HCT116 (cell line): ENCODE results near the gene STK38L. TPM values are rescaled to one million over a fixed set of nuclear protein-coding genes. Genes with fewer than 3 reads are reported as not detected.

Experiments
- ATAC-seq: fragments of 200-7000 bp; cut with Tn5 transposase; 2 replicates; pipeline ENCODE4 v1.9.1; 2020; ENCODE audit warnings: mild to moderate bottlenecking, moderate library complexity
- BruUV-seq: library from RNA; stranded (reverse); fragments of 400-500 nt; replicated peaks from 2 replicates; lab custom pipeline; 2021; lab: Mats Ljungman, UMichigan
- CTCF ChIA-PET: fragments of 300-600 bp; sonication (Branson Sonifier 250); formaldehyde crosslinking; loops from one replicate; lab custom pipeline; 2021; ENCODE audit warnings: antibody characterized with exemption; lab: Charles Lee
- POLR2A ChIA-PET: fragments of 300-600, 350-600 bp; sonication (Branson Sonifier 250); formaldehyde crosslinking; loops from one replicate; lab custom pipeline; 2021; ENCODE audit warnings: antibody characterized with exemption; lab: Charles Lee
- RAD21 ChIA-PET, 2 experiments: fragments of 300-600 bp; sonication (Branson Sonifier 250); formaldehyde crosslinking; loops; one replicate each; lab custom pipeline; 2023; ENCODE audit warnings: low total read pairs in 2 of 2; ENCODE audit not compliant: uncharacterized antibody in 2 of 2, unreplicated experiment in 2 of 2, low non-redundant PET in 1 of 2; lab: Charles Lee
- DNase-seq: peaks from one replicate; pipeline ENCODE4 v3.0.0-alpha.2; 2010; ENCODE audit warnings: low read depth, low spot score
- H2AFZ ChIP-seq: fragments of 200-600 bp; shearing (Covaris generic), sonication (generic); 2 replicates; pipeline ENCODE4 v1.6.1; 2017; ENCODE audit warnings: low read depth, mixed run types, mixed read lengths, antibody characterized with exemption, low read length; ENCODE audit not compliant: poor library complexity, severe bottlenecking
- H3K27ac ChIP-seq: 2 replicates; pipeline ENCODE4 v1.5.1; 2012; ENCODE audit warnings: low read depth, low read length
- H3K27me3 ChIP-seq: fragments of 200-600 bp; sonication (generic); 2 replicates; pipeline ENCODE4 v1.6.1; 2016; ENCODE audit warnings: mixed run types, low read length, mixed read lengths; ENCODE audit not compliant: insufficient read depth
- H3K36me3 ChIP-seq, 2 experiments: fragments of 200-500 bp in 1 of 2; fragments of 200-600 bp in 1 of 2; sonication (Bioruptor generic) in 1 of 2; sonication (generic) in 1 of 2; 2 replicates each; pipeline versions ENCODE4 v1.5.1 to v1.6.1; 2014 to 2016; ENCODE audit warnings: low read length in 2 of 2, inconsistent platforms in 1 of 2, mixed read lengths in 1 of 2, mixed run types in 1 of 2; ENCODE audit not compliant: insufficient read depth in 2 of 2, control insufficient read depth in 1 of 2
- H3K4me1 ChIP-seq, 2 experiments: fragments of 200-600 bp in 1 of 2; sonication (generic) in 1 of 2; 2 replicates each; pipeline versions ENCODE4 v1.5.1 to v1.6.1; 2012 to 2017; ENCODE audit warnings: low read length in 2 of 2, inconsistent platforms in 1 of 2, mild to moderate bottlenecking in 1 of 2, mixed read lengths in 1 of 2, mixed run types in 1 of 2, moderate library complexity in 1 of 2; ENCODE audit not compliant: insufficient read depth in 2 of 2, control insufficient read depth in 1 of 2
- H3K4me2 ChIP-seq: fragments of 200-600 bp; sonication (generic); 2 replicates; pipeline ENCODE4 v1.6.1; 2017; ENCODE audit warnings: mixed run types, low read length, mixed read lengths
- H3K4me3 ChIP-seq, 2 experiments: fragments of 200-600 bp in 1 of 2; sonication (generic) in 1 of 2; replicated peaks in 1 of 2; 2 replicates each; pipeline ENCODE4 v1.5.1; 2011 to 2016; ENCODE audit warnings: low read length in 2 of 2, control low read depth in 1 of 2, low read depth in 1 of 2, mild to moderate bottlenecking in 1 of 2, mixed read lengths in 1 of 2, mixed run types in 1 of 2
- H3K79me2 ChIP-seq: fragments of 200-600 bp; sonication (generic); 2 replicates; pipeline ENCODE4 v1.6.1; 2017; ENCODE audit warnings: mild to moderate bottlenecking, mixed run types, low read length, moderate library complexity, mixed read lengths; ENCODE audit not compliant: insufficient read depth
- H3K9ac ChIP-seq: fragments of 200-600 bp; sonication (generic); 2 replicates; pipeline ENCODE4 v1.6.1; 2016; ENCODE audit warnings: low read length, mixed read lengths
- H3K9me2 ChIP-seq: fragments of 200-600 bp; sonication (generic), shearing (Covaris generic); 2 replicates; pipeline ENCODE4 v1.6.1; 2017; ENCODE audit warnings: mixed run types, mild to moderate bottlenecking, moderate library complexity; ENCODE audit not compliant: insufficient read depth
- H3K9me3 ChIP-seq, 2 experiments: fragments of 200-500 bp in 1 of 2; fragments of 200-600 bp in 1 of 2; sonication (Bioruptor generic) in 1 of 2; sonication (generic) in 1 of 2; 2 replicates each; pipeline ENCODE4 v1.6.1; 2014 to 2017; ENCODE audit warnings: low read length in 2 of 2, mixed read lengths in 2 of 2, inconsistent platforms in 1 of 2, low read depth in 1 of 2, mild to moderate bottlenecking in 1 of 2, mixed run types in 1 of 2, moderate library complexity in 1 of 2; ENCODE audit not compliant: control insufficient read depth in 1 of 2, insufficient read depth in 1 of 2
- H4K20me1 ChIP-seq: fragments of 200-600 bp; sonication (generic), shearing (Covaris generic); 2 replicates; pipeline ENCODE4 v1.6.1; 2017; ENCODE audit warnings: mixed run types, mild to moderate bottlenecking, moderate library complexity; ENCODE audit not compliant: insufficient read depth
- ATF3 ChIP-seq: IDR thresholded peaks from 2 replicates; pipeline ENCODE4 v1.6.1; 2012
- CBX3 ChIP-seq: IDR thresholded peaks from 2 replicates; pipeline ENCODE4 v1.6.1; 2012; ENCODE audit warnings: low read depth
- CEBPB ChIP-seq: IDR thresholded peaks from 2 replicates; pipeline ENCODE4 v1.6.1; 2012; ENCODE audit warnings: low read depth
- EGR1 ChIP-seq: IDR thresholded peaks from 2 replicates; pipeline ENCODE4 v1.6.1; 2012; ENCODE audit warnings: low read depth
- EZH2phosphoT487 ChIP-seq: fragments of 200-600 bp; IDR thresholded peaks from 2 replicates; pipeline ENCODE4 v1.6.1; 2018; ENCODE audit warnings: antibody characterized with exemption, borderline replicate concordance
- JUND ChIP-seq: IDR thresholded peaks from 2 replicates; pipeline ENCODE4 v1.6.1; 2012
- REST ChIP-seq: IDR thresholded peaks from 2 replicates; pipeline ENCODE4 v1.6.1; 2012; ENCODE audit warnings: low read depth
- SIN3A ChIP-seq: IDR thresholded peaks from 2 replicates; pipeline ENCODE4 v1.6.1; 2012; ENCODE audit warnings: low read depth
- SRF ChIP-seq: IDR thresholded peaks from 2 replicates; pipeline ENCODE4 v1.6.1; 2012; ENCODE audit warnings: low read depth
- TCF7L2 ChIP-seq: IDR thresholded peaks from 2 replicates; pipeline ENCODE4 v1.7.0; 2011; ENCODE audit warnings: borderline replicate concordance, inconsistent platforms; ENCODE audit not compliant: insufficient read depth, insufficient read length; ENCODE audit errors: extremely low read depth
- intact Hi-C: fragments of 100-400 bp; cut with micrococcal nuclease; formaldehyde crosslinking; loops from 2 replicates; pipeline ENCODE4 v1.10.0; 2022
- total RNA-seq: library from RNA; stranded (reverse); gene quantifications from one replicate; pipeline ENCODE4 v1.2.1, GENCODE V29; 2021; ENCODE audit not compliant: unreplicated experiment
- TF ChIP-seq, protein P1 (sequence below): IDR thresholded peaks from 2 replicates; pipeline ENCODE4 v1.6.1; 2012
- TF ChIP-seq, protein P2 (sequence below), 3 experiments: fragments of 200-600 bp in 1 of 3; sonication (generic) in 1 of 3; IDR thresholded peaks in 2 of 3; conservative IDR thresholded peaks in 1 of 3; 2 replicates each; pipeline ENCODE4 v1.5.1; 2012 to 2017; ENCODE audit warnings: low read depth in 2 of 3, low read length in 2 of 3, antibody characterized with exemption in 1 of 3, borderline replicate concordance in 1 of 3, control low read depth in 1 of 3, mild to moderate bottlenecking in 1 of 3, mixed read lengths in 1 of 3, mixed run types in 1 of 3, moderate library complexity in 1 of 3; ENCODE audit not compliant: insufficient read depth in 1 of 3

The STK38L gene
- total RNA-seq, 1 experiment from 2014 or later: 23.9 TPM

GRCh38 chr12:27219693-27220054, 24.4 kb upstream of the STK38L start:
- H3K9me2 ChIP-seq: no peaks in the 10 kb centered on the region
- ATAC-seq: no peak
- POLR2A ChIA-PET: no interaction called here
- RAD21 ChIA-PET: no interaction called here
- CTCF ChIA-PET: no interaction called here
- intact Hi-C loops: no loop called here
- no peaks in the 10 kb centered on the region for H3K27me3 ChIP-seq
- H3K4me2 ChIP-seq: no peak overlapping the region
- no peaks in the 10 kb centered on the region for H3K79me2 ChIP-seq
- no peaks in the 10 kb centered on the region for H3K4me1 ChIP-seq
- H3K27ac ChIP-seq: no peak overlapping the region
- no peak overlapping the region for H3K9ac ChIP-seq
- H3K4me3 ChIP-seq: no peak overlapping the region
- no peaks in the 10 kb centered on the region for H3K36me3 ChIP-seq
- no TSS peak for BruUV-seq
- TF ChIP-seq CEBPB: no peak
- TF ChIP-seq REST: no peak
- no peak for TF ChIP-seq EGR1
- TF ChIP-seq, protein P1, sequence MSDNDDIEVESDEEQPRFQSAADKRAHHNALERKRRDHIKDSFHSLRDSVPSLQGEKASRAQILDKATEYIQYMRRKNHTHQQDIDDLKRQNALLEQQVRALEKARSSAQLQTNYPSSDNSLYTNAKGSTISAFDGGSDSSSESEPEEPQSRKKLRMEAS: no peak
- TF ChIP-seq, protein P2, sequence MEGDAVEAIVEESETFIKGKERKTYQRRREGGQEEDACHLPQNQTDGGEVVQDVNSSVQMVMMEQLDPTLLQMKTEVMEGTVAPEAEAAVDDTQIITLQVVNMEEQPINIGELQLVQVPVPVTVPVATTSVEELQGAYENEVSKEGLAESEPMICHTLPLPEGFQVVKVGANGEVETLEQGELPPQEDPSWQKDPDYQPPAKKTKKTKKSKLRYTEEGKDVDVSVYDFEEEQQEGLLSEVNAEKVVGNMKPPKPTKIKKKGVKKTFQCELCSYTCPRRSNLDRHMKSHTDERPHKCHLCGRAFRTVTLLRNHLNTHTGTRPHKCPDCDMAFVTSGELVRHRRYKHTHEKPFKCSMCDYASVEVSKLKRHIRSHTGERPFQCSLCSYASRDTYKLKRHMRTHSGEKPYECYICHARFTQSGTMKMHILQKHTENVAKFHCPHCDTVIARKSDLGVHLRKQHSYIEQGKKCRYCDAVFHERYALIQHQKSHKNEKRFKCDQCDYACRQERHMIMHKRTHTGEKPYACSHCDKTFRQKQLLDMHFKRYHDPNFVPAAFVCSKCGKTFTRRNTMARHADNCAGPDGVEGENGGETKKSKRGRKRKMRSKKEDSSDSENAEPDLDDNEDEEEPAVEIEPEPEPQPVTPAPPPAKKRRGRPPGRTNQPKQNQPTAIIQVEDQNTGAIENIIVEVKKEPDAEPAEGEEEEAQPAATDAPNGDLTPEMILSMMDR (IDR thresholded peaks at IDR 0.05 in 2 of 3, conservative IDR thresholded peaks at IDR 0.05 in 1 of 3; ENCODE audit: borderline replicate concordance in 1 of 3, insufficient read depth in 1 of 3, low read depth in 2 of 3, low read length in 2 of 3): no peak
- no peak for TF ChIP-seq SIN3A
- TF ChIP-seq JUND: no peak
- TF ChIP-seq TCF7L2: no peak
- no peak for TF ChIP-seq ATF3
- TF ChIP-seq EZH2phosphoT487: no peak
- TF ChIP-seq SRF: no peak
- no peak for TF ChIP-seq CBX3
- H4K20me1 ChIP-seq: no peaks in the 10 kb centered on the region
- no peaks in the 10 kb centered on the region for H3K9me3 ChIP-seq
- no peak overlapping the region for H2AFZ ChIP-seq
- no peak for DNase-seq
